Gastrocnemius medialis (tissue), 4 donors: ENCODE measurements around the gene PAPPA. TPM values are rescaled to one million over a fixed set of nuclear protein-coding genes. Genes with fewer than 3 reads are reported as not detected.

ENCODE experiments used
- ATAC-seq, 2 donors: fragments of 150-250 bp; one replicate each; pipeline ENCODE4 v1.9.1; 2016
- DNase-seq, 2 donors: peaks; one replicate each; pipeline ENCODE4 v3.0.0-alpha.2; 2019
- H3K27ac ChIP-seq, 4 donors: fragments of 200-600 bp; sonication (generic); 1 replicate in 1 of 4; 2 replicates in 3 of 4; pipeline ENCODE4 v1.5.1; 2016 to 2018; ENCODE audit warnings: mild to moderate bottlenecking in 2 of 4, moderate library complexity in 1 of 4
- H3K27me3 ChIP-seq, 3 donors: fragments of 200-600 bp; sonication (generic) in 2 of 3; 1 replicate in 1 of 3; 2 replicates in 2 of 3; pipeline versions ENCODE4 v1.5.1 to v1.6.0; 2016 to 2019; ENCODE audit warnings: mild to moderate bottlenecking in 1 of 3, moderate library complexity in 1 of 3
- H3K36me3 ChIP-seq, 2 donors: fragments of 200-600 bp; sonication (generic) in 1 of 2; one replicate each; pipeline ENCODE4 v1.5.1; 2017 to 2018
- H3K4me1 ChIP-seq, 2 donors: fragments of 200-600 bp; sonication (generic) in 1 of 2; one replicate each; pipeline ENCODE4 v1.5.1; 2016 to 2017; ENCODE audit warnings: mild to moderate bottlenecking in 2 of 2
- H3K4me3 ChIP-seq, 4 donors: fragments of 200-600 bp; sonication (generic) in 3 of 4; 1 replicate in 1 of 4; 2 replicates in 3 of 4; pipeline ENCODE4 v1.5.1; 2016 to 2019; ENCODE audit warnings: mild to moderate bottlenecking in 2 of 4
- H3K9me3 ChIP-seq, 3 donors: fragments of 200-600 bp; sonication (generic) in 2 of 3; 1 replicate in 1 of 3; 2 replicates in 2 of 3; pipeline ENCODE4 v1.5.1; 2016 to 2019
- CTCF ChIP-seq, 5 experiments: fragments of 450-650 bp in 3 of 5; fragments of 200-600 bp in 2 of 5; sonication (generic) in 2 of 5; IDR thresholded peaks in 4 of 5; conservative IDR thresholded peaks in 1 of 5; 1 replicate in 4 of 5; 2 replicates in 1 of 5; pipeline ENCODE4 v1.5.1; 2016 to 2019; ENCODE audit warnings: antibody characterized with exemption in 5 of 5, mild to moderate bottlenecking in 3 of 5, moderate library complexity in 3 of 5
- POLR2A ChIP-seq, 2 donors: fragments of 450-650 bp; IDR thresholded peaks; one replicate each; pipeline ENCODE4 v1.6.1; 2017; ENCODE audit warnings: antibody characterized with exemption in 2 of 2, mild to moderate bottlenecking in 2 of 2, moderate library complexity in 2 of 2
- in situ Hi-C, 4 donors: fragments of 200-750 bp; cut with MboI; loops; one replicate each; pipeline versions ENCODE4 v1.15.0 to v1.8.0; 2017; ENCODE audit warnings: low sequenced_read_pairs in 4 of 4
- intact Hi-C: fragments of 100-400 bp; cut with DNase I; formaldehyde crosslinking; loops from one replicate; pipeline ENCODE4 v1.15.1; 2023; ENCODE audit warnings: low total_unique reads
- total RNA-seq, 4 donors: library from RNA; depleted of rRNA; stranded (reverse); fragments of >200 nt; gene quantifications; one replicate each; pipeline versions ENCODE4 v1.1.0 to v1.2.3, GENCODE V29; 2016

Gene PAPPA
- total RNA-seq, 4 donors from 2014 or later = 0.56 to 2.1 (median 1.4) TPM

GRCh38 chr9:116204252-116204882, 50.8 kb downstream of the PAPPA start:
- ATAC-seq = no peak
- intact Hi-C loops (no loop called here), in situ Hi-C loops (no loop called here)
- TF ChIP-seq POLR2A (IDR thresholded peaks at IDR 0.05) = no peak
- TF ChIP-seq CTCF (IDR thresholded peaks at IDR 0.05 in 4 of 5, conservative IDR thresholded peaks at IDR 0.05 in 1 of 5) = no peak
- no peaks in the 10 kb centered on the region for H3K9me3 ChIP-seq
- no peaks in the 10 kb centered on the region for H3K4me1 ChIP-seq
- no peak for DNase-seq
- H3K27ac ChIP-seq = no peak overlapping the region
- H3K27me3 ChIP-seq = no peaks in the 10 kb centered on the region
- H3K36me3 ChIP-seq = no peaks in the 10 kb centered on the region
- H3K4me3 ChIP-seq = no peak overlapping the region

GRCh38 chr9:116207371-116208111, 54.0 kb downstream of the PAPPA start:
- ATAC-seq = no peak
- TF ChIP-seq POLR2A (IDR thresholded peaks at IDR 0.05) (no peak), CTCF (IDR thresholded peaks at IDR 0.05 in 4 of 5, conservative IDR thresholded peaks at IDR 0.05 in 1 of 5) (no peak)
- no peaks in the 10 kb centered on the region for H3K4me1 ChIP-seq
- H3K4me3 ChIP-seq = no peak overlapping the region
- DNase-seq = no peak
- H3K27me3 ChIP-seq = no peaks in the 10 kb centered on the region
- H3K27ac ChIP-seq = no peak overlapping the region
- H3K36me3 ChIP-seq = no peaks in the 10 kb centered on the region
- H3K9me3 ChIP-seq = no peaks in the 10 kb centered on the region
- in situ Hi-C loops (no loop called here), intact Hi-C loops (no loop called here)

- DNase-seq = no peak
- intact Hi-C loops = no loop called here
- Histone ChIP-seq H3K27ac (no peak overlapping the region), H3K36me3 (no peaks in the 10 kb centered on the region), H3K9me3 (no peaks in the 10 kb centered on the region), H3K4me1 (no peaks in the 10 kb centered on the region), H3K4me3 (no peak overlapping the region), H3K27me3 (no peaks in the 10 kb centered on the region)
- TF ChIP-seq POLR2A (IDR thresholded peaks at IDR 0.05) = no peak
- no peak for TF ChIP-seq CTCF (IDR thresholded peaks at IDR 0.05 in 4 of 5, conservative IDR thresholded peaks at IDR 0.05 in 1 of 5)
- ATAC-seq = no peak
- in situ Hi-C loops = no loop called here
Observed at GRCh38 chr9:116208417-116209232, 55.0 kb downstream of the PAPPA start.

- H3K36me3 ChIP-seq = no peaks in the 10 kb centered on the region
- DNase-seq (no peak), ATAC-seq (no peak)
- H3K27ac ChIP-seq = no peak overlapping the region
- intact Hi-C loops (no loop called here), in situ Hi-C loops (no loop called here)
- H3K4me1 ChIP-seq = no peaks in the 10 kb centered on the region
- H3K4me3 ChIP-seq = no peak overlapping the region
- TF ChIP-seq POLR2A (IDR thresholded peaks at IDR 0.05) = no peak
- TF ChIP-seq CTCF (IDR thresholded peaks at IDR 0.05 in 4 of 5, conservative IDR thresholded peaks at IDR 0.05 in 1 of 5) = no peak
- no peaks in the 10 kb centered on the region for H3K9me3 ChIP-seq
- no peaks in the 10 kb centered on the region for H3K27me3 ChIP-seq
Observed at GRCh38 chr9:116209414-116210116, 56.0 kb downstream of the PAPPA start.
